Stimulated activated memory B cell treated with anti-CD40 and anti-IgM and Interleukin-4, amounts not matched to agents 10 μg/mL and 1 μg/mL and 100 μg/mL, for 72 hours (primary cell): ENCODE results near the gene SNX33.
"Not testable (repeated sequence)": the region's sequence is repeated elsewhere in the genome, so short reads cannot be mapped to it uniquely, and the experiment has no call there.

Experiments used
- ATAC-seq: fragments of 150-1000 bp; cut with Tn5 transposase; 2 replicates; pipeline ENCODE4 v1.10.0; 2021
- H3K27ac Mint-ChIP-seq: one replicate; pipeline ENCODE4 v1.8.0; 2022; ENCODE audit warnings: mild to moderate bottlenecking, mixed read lengths
- H3K27me3 Mint-ChIP-seq: one replicate; pipeline ENCODE4 v1.8.0; 2022; ENCODE audit warnings: mixed read lengths
- H3K36me3 Mint-ChIP-seq: one replicate; pipeline ENCODE4 v1.8.0; 2022; ENCODE audit warnings: mixed read lengths
- H3K4me1 Mint-ChIP-seq: one replicate; pipeline ENCODE4 v1.8.0; 2022; ENCODE audit warnings: mixed read lengths
- H3K4me3 Mint-ChIP-seq: one replicate; pipeline ENCODE4 v1.8.0; 2022; ENCODE audit warnings: mild to moderate bottlenecking, moderate library complexity, mixed read lengths
- H3K9me3 Mint-ChIP-seq: one replicate; pipeline ENCODE4 v1.8.0; 2022; ENCODE audit warnings: mixed read lengths

Gene SNX33

DNA sequence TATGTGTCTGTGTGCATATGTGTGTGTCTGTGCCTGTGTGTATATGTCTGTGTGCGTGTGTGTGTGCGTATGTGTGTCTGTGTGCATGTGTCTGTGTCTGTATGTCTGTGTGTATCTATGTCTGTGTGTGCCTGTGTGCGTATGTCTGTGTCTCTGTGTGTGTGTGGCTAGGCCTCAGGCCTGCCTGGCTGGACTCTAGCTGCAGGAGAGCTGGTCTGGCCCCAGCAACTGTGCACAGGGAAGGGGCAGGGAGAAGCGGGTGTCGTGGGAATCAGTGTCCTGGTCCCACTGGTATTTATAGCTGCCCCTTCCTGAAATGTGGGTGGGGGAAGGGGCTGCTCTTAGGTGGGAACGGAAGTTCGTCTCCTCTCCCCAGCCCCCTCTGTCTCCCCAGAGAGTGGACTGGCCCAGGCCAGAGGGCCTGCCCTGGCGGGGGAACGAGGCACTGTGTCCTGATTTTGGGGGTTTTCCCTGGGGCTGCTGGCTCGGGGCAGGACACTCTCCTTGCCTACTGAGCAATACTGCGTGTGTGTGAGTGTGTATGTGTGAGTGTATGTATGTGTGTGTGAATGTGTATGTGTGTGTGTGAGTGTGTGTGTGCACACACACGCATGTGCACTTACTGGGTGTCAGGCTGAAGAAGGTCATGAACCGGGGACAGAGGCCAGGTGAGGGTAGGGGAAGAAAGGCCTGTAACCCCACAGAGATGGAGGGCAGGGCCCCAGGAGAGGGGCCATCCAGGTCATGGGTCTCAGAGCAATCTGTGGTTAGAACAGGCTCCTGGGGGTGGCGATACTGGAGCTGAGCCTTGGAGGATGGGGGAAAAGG lies 58.4 kb downstream of the SNX33 start:
- Mint-ChIP-seq H3K27ac (no peak overlapping the region), H3K36me3 (no peaks in the 10 kb centered on the region), H3K27me3 (peaks cover 7% of the 10 kb centered on the region), H3K4me3 (no peak overlapping the region), H3K9me3 (no peaks in the 10 kb centered on the region), H3K4me1 (peaks cover 8% of the 10 kb centered on the region)
- ATAC-seq = no peak

DNA sequence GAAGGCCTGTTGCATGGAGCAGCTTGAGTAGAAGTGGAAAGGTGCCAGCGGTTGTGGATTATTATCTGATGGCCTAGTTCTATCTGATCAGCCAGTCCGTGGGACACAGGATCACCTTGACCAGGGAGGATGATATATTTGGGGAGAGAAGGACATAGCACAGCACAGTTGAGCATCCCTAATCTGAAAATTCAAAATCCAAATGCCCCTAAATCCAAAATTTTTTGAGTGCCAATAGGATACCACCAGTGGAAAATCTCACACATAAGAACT lies 58.9 kb downstream of the SNX33 start:
- Mint-ChIP-seq H3K4me3 (no peak overlapping the region), H3K27me3 (peaks cover 12% of the 10 kb centered on the region), H3K36me3 (no peaks in the 10 kb centered on the region), H3K9me3 (no peaks in the 10 kb centered on the region), H3K4me1 (peaks cover 7% of the 10 kb centered on the region), H3K27ac (no peak overlapping the region)
- no peak for ATAC-seq

DNA sequence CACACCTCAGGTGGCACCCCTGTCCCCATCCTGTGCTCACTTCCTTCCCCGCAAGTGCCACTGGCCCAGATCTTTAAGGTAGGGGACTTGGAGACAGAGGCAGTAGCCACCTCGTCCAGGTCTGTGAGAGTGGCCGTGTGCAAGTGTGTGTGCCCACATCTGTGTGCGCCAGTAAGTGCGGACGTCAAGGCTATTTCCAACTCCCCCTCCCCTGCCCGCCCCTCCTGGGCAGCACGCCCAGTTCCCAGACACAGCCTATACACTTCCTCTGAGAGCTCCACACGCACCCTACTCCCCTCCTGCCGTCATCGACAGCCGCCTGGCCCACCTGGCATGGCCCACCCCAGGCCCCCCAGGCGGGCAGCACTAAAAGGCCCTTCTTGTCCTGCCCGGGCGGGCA lies 61.7 kb downstream of the SNX33 start:
- not testable (repeated sequence) for H3K27ac Mint-ChIP-seq, H3K36me3 Mint-ChIP-seq, H3K4me1 Mint-ChIP-seq, H3K4me3 Mint-ChIP-seq, ATAC-seq, H3K9me3 Mint-ChIP-seq
- peaks cover 36% of the 10 kb centered on the region for H3K27me3 Mint-ChIP-seq

DNA sequence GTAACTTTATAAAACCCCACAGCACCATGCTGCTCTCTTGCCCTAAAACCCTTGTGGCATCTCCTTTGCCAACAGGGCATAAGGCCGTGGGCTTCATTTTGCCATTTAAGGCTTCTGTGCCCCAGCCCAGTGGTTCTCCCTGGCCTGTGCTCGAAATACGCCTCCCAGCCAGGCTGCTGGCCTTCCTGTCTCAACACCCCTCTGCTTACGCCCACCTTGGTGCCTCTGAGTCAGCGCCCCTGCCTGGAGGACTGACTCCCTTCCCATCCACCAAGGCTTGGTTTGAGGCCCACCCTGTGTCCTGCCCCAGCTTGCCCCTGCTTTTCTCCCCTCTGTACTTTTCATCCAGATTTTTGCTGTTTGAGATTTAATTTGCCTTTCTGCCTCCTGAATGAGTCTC lies 63.2 kb downstream of the SNX33 start:
- H3K36me3 Mint-ChIP-seq, ATAC-seq, H3K27ac Mint-ChIP-seq, H3K4me3 Mint-ChIP-seq, H3K4me1 Mint-ChIP-seq, H3K9me3 Mint-ChIP-seq: not testable (repeated sequence)
- peaks cover 38% of the 10 kb centered on the region for H3K27me3 Mint-ChIP-seq

DNA sequence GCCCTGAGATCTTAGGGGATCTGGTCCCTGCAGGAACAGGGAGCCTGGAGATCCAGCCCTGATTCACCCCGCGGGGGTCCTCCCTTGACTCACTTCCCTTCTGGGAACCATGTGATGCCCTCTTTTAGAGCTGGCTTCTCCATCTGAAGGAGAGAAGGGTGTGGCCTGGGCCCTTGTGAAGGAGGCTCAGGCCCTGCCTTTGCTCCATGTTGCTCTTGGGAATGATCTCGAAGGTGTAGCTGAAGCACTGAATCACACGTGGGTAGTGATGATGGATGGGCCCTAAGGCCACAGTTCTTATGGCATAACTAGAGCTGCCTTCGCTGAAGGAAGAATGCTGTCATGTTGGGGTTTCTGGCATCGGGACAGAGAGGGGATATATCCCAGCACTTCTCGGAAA lies 63.8 kb downstream of the SNX33 start:
- not testable (repeated sequence) for H3K36me3 Mint-ChIP-seq, H3K27ac Mint-ChIP-seq, H3K9me3 Mint-ChIP-seq, H3K4me3 Mint-ChIP-seq, ATAC-seq, H3K4me1 Mint-ChIP-seq
- peaks cover 38% of the 10 kb centered on the region for H3K27me3 Mint-ChIP-seq
